HL-60 (cell line): ENCODE results near the gene ACTR5.
A peak's percentile ranks its signal among the peaks of the same experiment; 100 is the strongest.

Experiments used
- DNase-seq, 2 experiments: peaks; one replicate each; pipeline ENCODE4 v3.0.0-alpha.2; 2010 to 2020; ENCODE audit warnings: low read depth in 1 of 2, low spot score in 1 of 2
- H3K27ac ChIP-seq: fragments of 250-450 bp; sonication (Bioruptor Pico); replicated peaks from 2 replicates; pipeline ENCODE4 v1.5.1; 2020; ENCODE audit warnings: mild to moderate bottlenecking, moderate library complexity
- H3K27me3 ChIP-seq: fragments of 250-450 bp; sonication (Bioruptor Pico); 2 replicates; pipeline ENCODE4 v1.5.1; 2021; ENCODE audit warnings: mild to moderate bottlenecking, moderate library complexity; ENCODE audit not compliant: insufficient read depth, poor library complexity, severe bottlenecking
- H3K4me3 ChIP-seq: replicated peaks from 2 replicates; pipeline ENCODE4 v1.5.1; 2011; ENCODE audit warnings: mild to moderate bottlenecking, control low read depth, low read length; ENCODE audit not compliant: insufficient read depth
- GABPA ChIP-seq: IDR thresholded peaks from 2 replicates; pipeline ENCODE4 v1.6.1; 2012; ENCODE audit warnings: low read depth
- POLR2AphosphoS5 ChIP-seq: IDR thresholded peaks from 2 replicates; pipeline ENCODE4 v1.6.1; 2012; ENCODE audit warnings: low read depth
- SPI1 ChIP-seq: IDR thresholded peaks from 2 replicates; pipeline ENCODE4 v1.6.1; 2012; ENCODE audit warnings: low read depth, mild to moderate bottlenecking, borderline replicate concordance
- TF ChIP-seq, protein P1 (sequence below): IDR thresholded peaks from one replicate; pipeline ENCODE4 v1.5.1; 2011; ENCODE audit warnings: low read length, control low read depth, inconsistent platforms; ENCODE audit not compliant: insufficient read depth
- TF ChIP-seq, protein P2 (sequence below): IDR thresholded peaks from 2 replicates; pipeline ENCODE4 v1.6.1; 2012; ENCODE audit warnings: low read depth; ENCODE audit not compliant: insufficient replicate concordance

ACTR5 gene

DNA sequence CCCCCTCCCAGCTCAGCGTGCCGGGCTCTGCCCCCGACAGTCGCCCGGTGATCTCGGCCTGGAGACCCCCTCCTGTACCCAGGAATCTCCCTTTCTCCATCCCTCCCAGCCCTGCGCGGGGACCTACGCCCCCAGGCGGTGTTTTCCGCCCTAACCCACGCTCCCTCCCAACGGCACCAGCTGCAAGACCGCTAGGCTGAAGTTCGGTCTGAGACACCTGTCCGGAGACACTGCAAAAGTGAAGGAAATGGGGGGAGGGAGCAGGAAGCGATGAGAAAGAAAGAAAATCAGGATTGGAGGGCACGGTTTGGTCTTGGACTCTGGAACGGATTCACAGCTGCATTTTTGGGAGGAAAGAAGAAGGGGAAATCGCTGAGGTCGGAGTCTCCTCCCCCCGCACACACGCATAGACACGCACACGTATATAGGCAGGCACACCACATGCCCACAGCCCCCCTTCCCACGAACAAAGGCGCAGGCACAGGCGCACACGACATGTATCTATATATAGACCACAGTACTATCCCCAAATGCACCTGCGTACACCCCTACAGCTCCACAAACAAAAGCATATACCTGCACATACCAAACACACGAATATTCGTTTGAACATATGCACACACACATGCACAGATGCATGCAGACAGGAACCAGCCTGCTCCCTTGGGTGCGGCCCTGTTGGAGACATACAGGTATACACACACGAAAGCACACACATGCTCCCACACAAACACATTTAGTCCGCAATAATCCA is 22.9 kb upstream of the ACTR5 start:
- peaks cover 83% of the 10 kb centered on the region for H3K27me3 ChIP-seq
- DNase-seq = no peak
- TF ChIP-seq SPI1 (no peak), POLR2AphosphoS5 (no peak)
- TF ChIP-seq, protein P1, sequence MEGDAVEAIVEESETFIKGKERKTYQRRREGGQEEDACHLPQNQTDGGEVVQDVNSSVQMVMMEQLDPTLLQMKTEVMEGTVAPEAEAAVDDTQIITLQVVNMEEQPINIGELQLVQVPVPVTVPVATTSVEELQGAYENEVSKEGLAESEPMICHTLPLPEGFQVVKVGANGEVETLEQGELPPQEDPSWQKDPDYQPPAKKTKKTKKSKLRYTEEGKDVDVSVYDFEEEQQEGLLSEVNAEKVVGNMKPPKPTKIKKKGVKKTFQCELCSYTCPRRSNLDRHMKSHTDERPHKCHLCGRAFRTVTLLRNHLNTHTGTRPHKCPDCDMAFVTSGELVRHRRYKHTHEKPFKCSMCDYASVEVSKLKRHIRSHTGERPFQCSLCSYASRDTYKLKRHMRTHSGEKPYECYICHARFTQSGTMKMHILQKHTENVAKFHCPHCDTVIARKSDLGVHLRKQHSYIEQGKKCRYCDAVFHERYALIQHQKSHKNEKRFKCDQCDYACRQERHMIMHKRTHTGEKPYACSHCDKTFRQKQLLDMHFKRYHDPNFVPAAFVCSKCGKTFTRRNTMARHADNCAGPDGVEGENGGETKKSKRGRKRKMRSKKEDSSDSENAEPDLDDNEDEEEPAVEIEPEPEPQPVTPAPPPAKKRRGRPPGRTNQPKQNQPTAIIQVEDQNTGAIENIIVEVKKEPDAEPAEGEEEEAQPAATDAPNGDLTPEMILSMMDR = no peak
- no peak overlapping the region for H3K27ac ChIP-seq
- no peak overlapping the region for H3K4me3 ChIP-seq

DNA sequence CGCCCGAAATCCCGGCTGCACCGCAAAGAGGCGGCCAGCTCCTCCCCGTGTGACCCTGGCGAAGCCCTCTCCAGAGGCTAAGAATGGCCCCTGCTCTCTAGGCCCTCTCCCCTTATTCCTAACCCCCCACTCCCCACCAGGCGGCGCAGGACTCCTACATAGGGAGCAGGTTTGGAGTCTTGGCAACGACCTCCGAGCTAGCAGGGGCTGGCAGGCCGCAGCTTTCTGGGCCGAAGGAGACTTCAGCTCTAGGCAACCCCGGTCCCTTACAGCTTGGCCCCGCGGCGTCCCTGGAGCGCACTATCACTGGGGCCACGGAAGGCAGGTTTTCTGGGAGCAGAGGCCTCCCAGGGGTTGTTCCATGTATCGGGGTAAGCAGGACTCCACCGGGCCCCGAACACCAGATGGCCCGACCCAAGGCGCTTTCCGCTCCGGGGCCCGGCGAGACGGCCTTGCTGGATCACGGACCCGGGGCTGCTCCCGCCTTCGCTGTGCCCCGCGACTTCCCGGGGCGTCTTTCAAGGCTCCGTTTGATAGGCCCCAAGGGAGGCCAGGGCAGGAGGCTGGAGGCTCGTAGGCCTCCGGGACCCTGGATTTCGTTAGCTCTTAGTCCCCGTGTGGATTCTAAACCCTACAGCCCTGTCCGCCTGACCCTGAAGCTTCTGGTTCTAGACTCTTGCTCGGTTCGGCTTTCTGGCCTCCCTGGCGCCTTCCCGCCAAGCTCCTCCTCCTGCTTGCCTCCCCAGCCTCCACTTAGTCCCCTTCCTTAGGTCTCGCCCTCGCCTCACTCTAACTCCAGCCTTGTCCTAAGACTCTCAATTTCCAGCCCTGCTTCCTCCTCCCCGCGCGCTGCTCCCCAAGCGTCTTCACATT is 22.1 kb upstream of the ACTR5 start:
- DNase-seq = peak in 1 of 2 experiments; percentile 9
- Histone ChIP-seq H3K27me3 (peaks cover 92% of the 10 kb centered on the region), H3K4me3 (no peak overlapping the region), H3K27ac (no peak overlapping the region)
- TF ChIP-seq, protein P1 = no peak
- TF ChIP-seq, protein P2, sequence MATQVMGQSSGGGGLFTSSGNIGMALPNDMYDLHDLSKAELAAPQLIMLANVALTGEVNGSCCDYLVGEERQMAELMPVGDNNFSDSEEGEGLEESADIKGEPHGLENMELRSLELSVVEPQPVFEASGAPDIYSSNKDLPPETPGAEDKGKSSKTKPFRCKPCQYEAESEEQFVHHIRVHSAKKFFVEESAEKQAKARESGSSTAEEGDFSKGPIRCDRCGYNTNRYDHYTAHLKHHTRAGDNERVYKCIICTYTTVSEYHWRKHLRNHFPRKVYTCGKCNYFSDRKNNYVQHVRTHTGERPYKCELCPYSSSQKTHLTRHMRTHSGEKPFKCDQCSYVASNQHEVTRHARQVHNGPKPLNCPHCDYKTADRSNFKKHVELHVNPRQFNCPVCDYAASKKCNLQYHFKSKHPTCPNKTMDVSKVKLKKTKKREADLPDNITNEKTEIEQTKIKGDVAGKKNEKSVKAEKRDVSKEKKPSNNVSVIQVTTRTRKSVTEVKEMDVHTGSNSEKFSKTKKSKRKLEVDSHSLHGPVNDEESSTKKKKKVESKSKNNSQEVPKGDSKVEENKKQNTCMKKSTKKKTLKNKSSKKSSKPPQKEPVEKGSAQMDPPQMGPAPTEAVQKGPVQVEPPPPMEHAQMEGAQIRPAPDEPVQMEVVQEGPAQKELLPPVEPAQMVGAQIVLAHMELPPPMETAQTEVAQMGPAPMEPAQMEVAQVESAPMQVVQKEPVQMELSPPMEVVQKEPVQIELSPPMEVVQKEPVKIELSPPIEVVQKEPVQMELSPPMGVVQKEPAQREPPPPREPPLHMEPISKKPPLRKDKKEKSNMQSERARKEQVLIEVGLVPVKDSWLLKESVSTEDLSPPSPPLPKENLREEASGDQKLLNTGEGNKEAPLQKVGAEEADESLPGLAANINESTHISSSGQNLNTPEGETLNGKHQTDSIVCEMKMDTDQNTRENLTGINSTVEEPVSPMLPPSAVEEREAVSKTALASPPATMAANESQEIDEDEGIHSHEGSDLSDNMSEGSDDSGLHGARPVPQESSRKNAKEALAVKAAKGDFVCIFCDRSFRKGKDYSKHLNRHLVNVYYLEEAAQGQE = no peak
- no peak for TF ChIP-seq GABPA
- TF ChIP-seq POLR2AphosphoS5 = no peak
- TF ChIP-seq SPI1 = no peak

DNA sequence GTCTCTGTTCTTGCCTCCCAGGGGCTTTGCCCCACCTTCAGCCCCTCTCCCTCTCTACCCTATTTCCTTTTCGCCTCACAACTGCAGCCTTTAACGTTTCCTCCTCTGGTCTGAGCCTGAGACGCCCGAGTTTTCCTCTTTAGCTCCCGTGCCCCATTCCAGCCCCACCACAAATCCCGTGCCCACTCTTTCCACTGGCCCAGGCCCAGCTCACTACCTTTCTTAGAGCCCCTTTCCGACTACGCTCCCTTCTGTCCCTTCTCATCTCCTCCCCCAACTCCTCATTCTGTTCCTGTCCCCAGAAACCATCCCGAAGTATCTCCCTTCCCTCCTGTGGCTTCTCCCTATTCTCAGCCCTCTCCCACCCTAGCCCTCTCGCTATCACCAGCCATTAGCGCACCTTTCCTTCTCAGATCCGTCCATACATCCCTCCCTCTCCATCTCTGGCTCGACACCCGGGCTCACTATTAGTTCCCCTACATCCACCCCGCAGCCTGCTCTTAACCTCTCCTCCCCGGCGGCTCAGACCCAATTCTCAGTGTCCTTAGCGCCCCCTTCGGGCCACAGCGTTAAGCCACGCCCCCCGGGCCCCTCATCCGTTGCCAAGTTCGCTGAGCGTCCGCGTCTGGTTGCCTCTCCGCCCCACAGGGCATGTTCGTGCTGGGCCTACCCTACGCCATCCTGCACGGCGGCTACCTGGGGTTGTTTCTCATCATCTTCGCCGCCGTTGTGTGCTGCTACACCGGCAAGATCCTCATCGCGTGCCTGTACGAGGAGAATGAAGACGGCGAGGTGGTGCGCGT is 21.3 kb upstream of the ACTR5 start:
- peaks cover 92% of the 10 kb centered on the region for H3K27me3 ChIP-seq
- TF ChIP-seq GABPA (no peak), POLR2AphosphoS5 (no peak), SPI1 (no peak)
- TF ChIP-seq, protein P1 = no peak
- TF ChIP-seq, protein P2 = no peak
- no peak overlapping the region for H3K4me3 ChIP-seq
- no peak for DNase-seq
- no peak overlapping the region for H3K27ac ChIP-seq
